Measurements from ENCODE around the gene SYTL4.

Gene SYTL4

DNA sequence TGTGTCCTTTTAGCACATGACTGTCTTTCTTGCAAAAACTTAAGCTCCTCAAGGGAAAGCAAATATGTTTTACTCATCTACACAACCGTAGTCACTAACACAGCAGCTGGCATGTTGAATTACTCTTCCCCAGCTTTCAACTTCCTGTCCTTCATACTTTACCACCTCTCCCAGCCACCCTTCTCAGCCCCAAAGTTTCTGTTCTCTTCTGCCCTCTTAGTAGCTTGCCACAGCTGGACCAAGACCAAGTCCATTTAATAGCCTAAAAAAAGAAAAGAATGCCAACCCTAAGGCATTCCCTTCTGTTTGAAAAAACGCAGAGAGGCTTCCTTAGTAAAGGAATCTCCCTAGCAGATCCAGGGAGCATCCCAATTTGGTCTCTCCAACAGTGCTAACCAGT is 51.2 kb downstream of the SYTL4 start:
- H3K27ac ChIP-seq, result no peak overlapping the region
- TF ChIP-seq, protein P1, sequence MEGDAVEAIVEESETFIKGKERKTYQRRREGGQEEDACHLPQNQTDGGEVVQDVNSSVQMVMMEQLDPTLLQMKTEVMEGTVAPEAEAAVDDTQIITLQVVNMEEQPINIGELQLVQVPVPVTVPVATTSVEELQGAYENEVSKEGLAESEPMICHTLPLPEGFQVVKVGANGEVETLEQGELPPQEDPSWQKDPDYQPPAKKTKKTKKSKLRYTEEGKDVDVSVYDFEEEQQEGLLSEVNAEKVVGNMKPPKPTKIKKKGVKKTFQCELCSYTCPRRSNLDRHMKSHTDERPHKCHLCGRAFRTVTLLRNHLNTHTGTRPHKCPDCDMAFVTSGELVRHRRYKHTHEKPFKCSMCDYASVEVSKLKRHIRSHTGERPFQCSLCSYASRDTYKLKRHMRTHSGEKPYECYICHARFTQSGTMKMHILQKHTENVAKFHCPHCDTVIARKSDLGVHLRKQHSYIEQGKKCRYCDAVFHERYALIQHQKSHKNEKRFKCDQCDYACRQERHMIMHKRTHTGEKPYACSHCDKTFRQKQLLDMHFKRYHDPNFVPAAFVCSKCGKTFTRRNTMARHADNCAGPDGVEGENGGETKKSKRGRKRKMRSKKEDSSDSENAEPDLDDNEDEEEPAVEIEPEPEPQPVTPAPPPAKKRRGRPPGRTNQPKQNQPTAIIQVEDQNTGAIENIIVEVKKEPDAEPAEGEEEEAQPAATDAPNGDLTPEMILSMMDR (IDR thresholded peaks at IDR 0.05), result no peak
- no peak overlapping the region for H3K4me3 ChIP-seq
- DNase-seq (ENCODE audit: low spot score), result no peak

DNA sequence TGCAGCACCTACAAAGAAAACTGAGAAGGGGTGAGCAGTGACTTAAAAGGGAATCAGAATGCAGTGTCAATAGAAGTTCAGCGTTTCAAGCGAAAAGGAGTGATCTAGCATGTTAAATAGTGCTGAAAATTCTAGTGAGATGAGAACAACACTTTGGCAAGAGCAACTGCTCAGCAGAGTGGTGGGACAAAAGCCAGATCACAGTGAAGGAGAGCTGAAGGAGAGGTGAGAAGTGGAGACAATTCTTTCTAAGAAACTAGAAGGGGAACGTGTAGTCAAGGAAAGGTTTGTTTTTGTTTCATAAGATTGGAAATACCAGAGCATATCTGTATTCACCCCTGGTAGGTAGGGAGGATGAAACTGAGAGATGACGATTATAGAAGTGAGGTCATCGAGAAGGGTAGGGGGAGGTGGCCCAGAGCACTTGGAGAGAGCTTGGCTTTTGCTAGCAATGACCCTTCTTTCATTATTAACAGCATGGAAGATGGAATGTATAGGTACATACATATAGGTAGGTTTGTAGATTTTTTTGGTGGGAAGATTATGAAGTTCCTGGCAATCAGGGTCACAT is 54.2 kb downstream of the SYTL4 start:
- Histone ChIP-seq H3K4me3 (no peak overlapping the region), H3K27ac (no peak overlapping the region)
- no peak for DNase-seq (ENCODE audit: low spot score)
- TF ChIP-seq, protein P1 (IDR thresholded peaks at IDR 0.05), result no peak

DNA sequence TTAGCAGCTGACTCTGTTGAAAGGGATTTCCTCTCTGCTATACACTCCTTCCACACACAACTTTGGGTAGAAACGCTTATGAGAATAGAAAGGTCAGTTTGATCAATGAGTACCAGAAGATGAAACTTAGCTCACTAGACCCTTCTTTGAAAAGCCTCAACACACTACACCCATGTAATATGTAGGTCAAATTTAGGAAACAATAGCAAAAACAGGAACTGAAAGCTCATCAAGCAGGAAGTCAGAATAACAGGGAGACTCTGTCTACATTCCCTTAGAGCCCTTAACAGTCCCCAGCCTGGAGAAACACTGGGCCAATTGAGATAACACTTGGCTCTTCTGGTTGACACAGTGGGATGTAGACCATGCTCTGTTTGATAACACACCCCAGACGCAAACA is 57.2 kb downstream of the SYTL4 start:
- TF ChIP-seq, protein P1 (IDR thresholded peaks at IDR 0.05), result no peak
- DNase-seq (ENCODE audit: low spot score), result no peak
- H3K27ac ChIP-seq, result no peak overlapping the region
- H3K4me3 ChIP-seq, result no peak overlapping the region

DNA sequence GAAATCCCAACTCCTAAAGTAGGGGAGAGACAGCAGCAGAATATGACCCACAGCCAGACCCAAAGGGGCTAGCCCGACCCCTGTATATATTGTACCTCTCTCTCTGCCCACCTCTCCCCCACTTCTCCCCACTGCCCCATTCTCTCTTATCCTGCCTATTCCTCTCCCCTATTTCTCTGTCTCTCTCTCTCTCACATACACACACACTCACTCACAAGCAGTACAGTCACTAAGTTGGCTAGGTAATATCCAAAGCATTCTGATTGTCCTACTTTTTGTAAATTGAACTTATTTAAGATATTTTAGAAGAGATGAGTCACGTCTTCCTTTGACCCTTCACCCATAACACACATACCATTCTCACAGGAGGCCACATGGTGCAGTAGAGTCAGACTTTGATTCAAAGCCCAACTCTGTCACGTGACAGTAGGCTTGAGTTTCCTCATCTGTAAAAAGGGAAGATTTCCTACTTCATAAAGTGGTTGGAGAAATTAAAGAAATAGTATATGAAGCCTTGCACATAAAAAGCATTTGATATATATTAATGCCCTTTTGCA is 58.4 kb downstream of the SYTL4 start:
- TF ChIP-seq, protein P1 (IDR thresholded peaks at IDR 0.05), result no peak
- H3K4me3 ChIP-seq, result no peak overlapping the region
- no peak overlapping the region for H3K27ac ChIP-seq
- no peak for DNase-seq (ENCODE audit: low spot score)

DNA sequence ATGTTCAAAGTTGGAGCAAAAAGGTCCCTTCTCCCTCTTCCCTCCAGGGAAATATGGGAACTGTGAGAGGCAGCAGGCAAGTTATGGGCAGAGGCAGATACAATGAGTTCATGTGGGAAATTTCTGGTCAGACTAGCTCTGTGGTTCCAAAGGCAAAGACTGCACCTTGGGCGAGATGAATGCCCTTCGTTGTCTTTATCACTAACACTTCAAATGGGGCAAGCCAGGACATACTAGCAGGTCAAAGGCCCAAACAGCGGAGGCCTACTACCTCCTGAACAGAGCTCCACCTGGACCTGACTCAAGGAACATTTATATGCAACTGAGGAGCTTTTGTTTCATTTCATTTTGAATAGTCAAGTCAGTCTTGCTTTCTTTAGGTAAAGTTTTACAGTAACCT is 59.0 kb downstream of the SYTL4 start:
- Histone ChIP-seq H3K4me3 (no peak overlapping the region), H3K27ac (no peak overlapping the region)
- TF ChIP-seq, protein P1 (IDR thresholded peaks at IDR 0.05), result no peak
- no peak for DNase-seq (ENCODE audit: low spot score)

DNA sequence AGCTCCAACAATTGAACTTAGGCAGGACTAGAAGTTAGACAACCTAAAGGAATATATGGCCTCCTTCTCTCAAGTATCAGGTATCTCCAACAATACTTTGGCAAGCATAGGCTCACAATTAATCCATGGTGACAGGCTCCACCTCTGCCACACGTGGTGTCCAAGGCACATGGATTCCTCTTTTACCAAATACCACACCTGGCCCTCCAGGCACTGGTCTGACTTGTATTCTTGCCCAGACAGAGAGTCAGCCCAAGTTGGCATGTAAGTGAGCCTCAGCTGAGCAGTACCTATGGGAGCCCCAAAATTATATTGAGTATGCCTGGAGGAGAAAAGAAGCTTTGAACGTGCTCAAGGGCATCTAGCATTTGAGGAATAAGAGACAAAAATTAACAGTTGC is 68.3 kb downstream of the SYTL4 start:
- no peak overlapping the region for H3K4me3 ChIP-seq
- TF ChIP-seq, protein P1 (IDR thresholded peaks at IDR 0.05), result no peak
- H3K27ac ChIP-seq, result no peak overlapping the region
- DNase-seq (ENCODE audit: low spot score), result no peak

DNA sequence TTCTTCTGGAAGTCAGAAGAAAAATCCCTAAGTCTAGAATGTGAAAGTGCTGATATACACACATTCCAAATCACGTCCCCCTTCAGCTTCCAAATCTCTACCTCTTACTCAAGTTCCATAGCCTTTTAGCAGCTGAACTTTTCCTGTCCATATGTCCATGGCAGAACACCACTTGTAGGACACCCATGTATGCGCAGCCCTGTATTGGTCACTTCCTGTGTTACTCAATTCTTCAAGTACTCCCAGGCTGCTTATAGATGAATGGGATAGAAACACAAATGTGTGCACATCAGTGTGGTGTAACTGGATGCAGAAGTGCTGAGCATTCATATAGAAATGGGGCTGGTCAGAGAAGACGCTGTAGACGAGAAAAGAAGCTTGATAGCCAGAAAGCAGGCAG is 69.1 kb downstream of the SYTL4 start:
- no peak overlapping the region for H3K4me3 ChIP-seq
- TF ChIP-seq, protein P1 (IDR thresholded peaks at IDR 0.05), result no peak
- DNase-seq (ENCODE audit: low spot score), result no peak
- H3K27ac ChIP-seq, result no peak overlapping the region

Data from coronary artery (tissue), 2 donors.